Endothelial cell of umbilical vein (primary cell): ENCODE results near the gene STK17B. TPM values are rescaled to one million over a fixed set of nuclear protein-coding genes. Genes with fewer than 3 reads are reported as not detected.

Source experiments
- BruUV-seq: library from RNA; stranded (reverse); fragments of 400-500 nt; replicated peaks from 2 replicates; lab custom pipeline; 2021; lab: Mats Ljungman, UMichigan
- CTCF ChIA-PET: fragments of 300-600, 350-600 bp; sonication (Branson Sonifier 250); formaldehyde crosslinking; loops from one replicate; lab custom pipeline; 2021; ENCODE audit warnings: antibody characterized with exemption, inconsistent platforms; lab: Charles Lee
- POLR2A ChIA-PET: fragments of 300-600, 350-600 bp; sonication (Branson Sonifier 250); formaldehyde crosslinking; loops from one replicate; lab custom pipeline; 2021; ENCODE audit warnings: antibody characterized with exemption, inconsistent platforms; lab: Charles Lee
- DNase-seq: peaks from one replicate; pipeline ENCODE4 v3.0.0-alpha.2; 2011; ENCODE audit warnings: low read depth, low spot score
- FAIRE-seq: peaks from 2 replicates; lab custom pipeline; 2011; peaks lifted over from hg19 to GRCh38; lab: Jason Lieb, UNC
- H2AFZ ChIP-seq: 2 replicates; pipeline ENCODE4 v1.6.0; 2012; ENCODE audit warnings: low read depth, low read length, control low read depth, inconsistent platforms
- H3K27ac ChIP-seq: 2 replicates; pipeline ENCODE4 v1.5.1; 2011; ENCODE audit warnings: low read depth, mild to moderate bottlenecking, control low read depth, low read length, moderate library complexity; ENCODE audit not compliant: insufficient read depth
- H3K27me3 ChIP-seq, 2 experiments: 2 replicates each; pipeline versions ENCODE4 v1.6.0 to v1.6.1; 2011; ENCODE audit warnings: low read length in 2 of 2, mixed read lengths in 1 of 2; ENCODE audit not compliant: control insufficient read depth in 2 of 2, insufficient read depth in 2 of 2
- H3K36me3 ChIP-seq, 2 experiments: 2 replicates in 1 of 2; 3 replicates in 1 of 2; pipeline ENCODE4 v1.5.1; 2011; ENCODE audit warnings: low read length in 2 of 2, mild to moderate bottlenecking in 1 of 2, moderate library complexity in 1 of 2; ENCODE audit not compliant: control insufficient read depth in 2 of 2, insufficient read depth in 2 of 2; ENCODE audit errors: extremely low read depth in 1 of 2
- H3K4me1 ChIP-seq: 3 replicates; pipeline ENCODE4 v1.5.1; 2011; ENCODE audit warnings: mild to moderate bottlenecking, low read length; ENCODE audit not compliant: control insufficient read depth, insufficient read depth; ENCODE audit errors: extremely low read depth
- H3K4me2 ChIP-seq: 2 replicates; pipeline ENCODE4 v1.6.1; 2011; ENCODE audit warnings: low read length, control low read depth, mixed read lengths; ENCODE audit not compliant: insufficient read depth
- H3K4me3 ChIP-seq, 3 experiments: fragments of 200-600 bp in 1 of 3; sonication (generic), shearing (Covaris generic) in 1 of 3; replicated peaks in 1 of 3; 2 replicates each; pipeline ENCODE4 v1.5.1; 2011 to 2016; ENCODE audit warnings: control low read depth in 3 of 3, low read length in 3 of 3, mild to moderate bottlenecking in 2 of 3, inconsistent platforms in 1 of 3, low read depth in 1 of 3, moderate library complexity in 1 of 3; ENCODE audit not compliant: insufficient read depth in 1 of 3
- H3K79me2 ChIP-seq: 2 replicates; pipeline ENCODE4 v1.6.0; 2012; ENCODE audit warnings: low read length, inconsistent platforms; ENCODE audit not compliant: control insufficient read depth, insufficient read depth
- H3K9ac ChIP-seq: replicated peaks from 2 replicates; pipeline ENCODE3; 2011; ENCODE audit warnings: low read length, control low read depth; ENCODE audit not compliant: insufficient read depth; ENCODE audit errors: extremely low read depth
- H3K9me1 ChIP-seq: replicated peaks from 3 replicates; pipeline ENCODE4 v1.6.0; 2011; ENCODE audit warnings: mild to moderate bottlenecking, low read length; ENCODE audit not compliant: control insufficient read depth, insufficient read depth; ENCODE audit errors: extremely low read depth
- H3K9me3 ChIP-seq: replicated peaks from 2 replicates; pipeline ENCODE4 v1.5.1; 2012; ENCODE audit warnings: low read length, inconsistent platforms; ENCODE audit not compliant: control insufficient read depth, insufficient read depth
- H4K20me1 ChIP-seq: replicated peaks from 2 replicates; pipeline ENCODE3; 2011; ENCODE audit warnings: mild to moderate bottlenecking, low read length; ENCODE audit not compliant: control insufficient read depth, insufficient read depth; ENCODE audit errors: extremely low read depth
- CTCF ChIP-seq, 2 donors: IDR thresholded peaks; 1 replicate in 1 of 2; 2 replicates in 1 of 2; pipeline ENCODE4 v1.5.1; 2011; ENCODE audit warnings: low read length in 2 of 2, mild to moderate bottlenecking in 2 of 2, moderate library complexity in 2 of 2, control low read depth in 1 of 2, inconsistent platforms in 1 of 2, low read depth in 1 of 2; ENCODE audit not compliant: insufficient read depth in 1 of 2; ENCODE audit errors: extremely low read depth in 1 of 2
- EZH2 ChIP-seq: IDR thresholded peaks from 2 replicates; pipeline ENCODE4 v1.6.1; 2012; ENCODE audit warnings: borderline replicate concordance, low read depth, mild to moderate bottlenecking, moderate library complexity, low read length, inconsistent platforms; ENCODE audit not compliant: severe bottlenecking
- FOS ChIP-seq: IDR thresholded peaks from 2 replicates; pipeline ENCODE4 v1.6.1; 2011; ENCODE audit warnings: mild to moderate bottlenecking, low read length, moderate library complexity, borderline replicate concordance; ENCODE audit not compliant: insufficient read depth
- GATA2 ChIP-seq: IDR thresholded peaks from 2 replicates; pipeline ENCODE4 v1.7.0; 2011; ENCODE audit warnings: low read depth, mild to moderate bottlenecking, moderate library complexity, mixed read lengths, low read length; ENCODE audit not compliant: insufficient read length, insufficient read depth
- JUN ChIP-seq: IDR thresholded peaks from 2 replicates; pipeline ENCODE4 v1.6.1; 2011; ENCODE audit warnings: borderline replicate concordance, low read depth; ENCODE audit not compliant: insufficient read length, insufficient read depth
- MYC ChIP-seq: IDR thresholded peaks from one replicate; pipeline ENCODE4 v1.6.1; 2011; ENCODE audit warnings: mild to moderate bottlenecking, low read depth, low read length
- POLR2A ChIP-seq: IDR thresholded peaks from 2 replicates; pipeline ENCODE4 v1.6.1; 2012; ENCODE audit warnings: low read depth, mild to moderate bottlenecking, control low read depth, low read length
- POLR2AphosphoS5 ChIP-seq: IDR thresholded peaks from 2 replicates; pipeline ENCODE4 v1.6.1; 2012; ENCODE audit warnings: low read depth, mild to moderate bottlenecking, control low read depth, low read length, moderate library complexity; ENCODE audit not compliant: insufficient read depth
- dilution Hi-C: fragments of 300-500 bp; cut with MboI; formaldehyde crosslinking; loops from one replicate; pipeline ENCODE4 v1.15.0; 2019; ENCODE audit warnings: low sequenced_read_pairs; ENCODE audit not compliant: extremely low pct_ligation_motif_present
- intact Hi-C: fragments of 100-400 bp; cut with micrococcal nuclease; formaldehyde crosslinking; loops from one replicate; pipeline ENCODE4 v1.10.0; 2022
- polyA plus RNA-seq, 4 experiments: library from polyadenylated mRNA; depleted of rRNA in 3 of 4; stranded (reverse) in 3 of 4; unstranded in 1 of 4; fragments of >200 nt; gene quantifications; 2 replicates each; pipeline versions ENCODE4 v1.2.1 to v1.2.3, GENCODE V29; 2011 to 2012; ENCODE audit warnings: missing spikeins in 1 of 4
- total RNA-seq: library from RNA; stranded (reverse); gene quantifications from 2 replicates; pipeline ENCODE4 v1.2.3, GENCODE V29; 2021
- TF ChIP-seq, protein P1 (sequence below): IDR thresholded peaks from 2 replicates; pipeline ENCODE4 v1.6.1; 2011; ENCODE audit not compliant: insufficient read depth, insufficient read length

Gene STK17B
- total and polyA plus RNA-seq, 2 donors (not counting 3 experiments of a cell fraction or from before 2014, with no cell fraction given): 2.5 to 16.6 TPM

GRCh38 chr2:196144513-196145126 is 26.8 kb downstream of the STK17B start:
- no peak overlapping the region for H3K27ac ChIP-seq
- no peak for FAIRE-seq

More at GRCh38 chr2:196144513-196145126, 26.8 kb downstream of the STK17B start:
- H3K9me3 ChIP-seq: no peaks in the 10 kb centered on the region
- H3K4me1 ChIP-seq: no peaks in the 10 kb centered on the region
- no peak overlapping the region for H3K4me3 ChIP-seq
- no peaks in the 10 kb centered on the region for H4K20me1 ChIP-seq
- H3K27me3 ChIP-seq: no peaks in the 10 kb centered on the region
- H3K36me3 ChIP-seq: peaks cover 0 to 5% of the 10 kb centered on the region in 2 experiments
- H3K9ac ChIP-seq: no peak overlapping the region
- no TSS peak for BruUV-seq
- intact Hi-C loops: no loop called here
- ChIA-PET POLR2A (no interaction called here), CTCF (interaction anchor here (1.2 kb wide), 1 partner anchor 23 kb away, joined by 3 read pairs; no protein-coding TSS in a partner anchor)
- no peak for DNase-seq
- no peaks in the 10 kb centered on the region for H3K9me1 ChIP-seq
- no peak for TF ChIP-seq JUN
- TF ChIP-seq CTCF (IDR thresholded peaks at IDR 0.05; ENCODE audit: extremely low read depth in 1 of 2, insufficient read depth in 1 of 2, low read depth in 1 of 2, low read length in 2 of 2): no peak
- no peak for TF ChIP-seq EZH2
- TF ChIP-seq POLR2A: no peak
- TF ChIP-seq POLR2AphosphoS5: no peak
- no peak for TF ChIP-seq MYC
- TF ChIP-seq, protein P1, sequence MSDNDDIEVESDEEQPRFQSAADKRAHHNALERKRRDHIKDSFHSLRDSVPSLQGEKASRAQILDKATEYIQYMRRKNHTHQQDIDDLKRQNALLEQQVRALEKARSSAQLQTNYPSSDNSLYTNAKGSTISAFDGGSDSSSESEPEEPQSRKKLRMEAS: no peak
- TF ChIP-seq FOS: no peak
- no peak for TF ChIP-seq GATA2
- no peak overlapping the region for H2AFZ ChIP-seq
- dilution Hi-C loops: no loop called here
- H3K79me2 ChIP-seq: no peaks in the 10 kb centered on the region
- H3K4me2 ChIP-seq: no peak overlapping the region
